Neural progenitor cell (in vitro differentiated cells): ENCODE measurements around the gene IL25. TPM values are rescaled to one million over a fixed set of nuclear protein-coding genes. Genes with fewer than 3 reads are reported as not detected.
A peak's percentile ranks its signal among the peaks of the same experiment; 100 is the strongest.

Source experiments
- DNase-seq: peaks from one replicate; pipeline ENCODE4 v3.0.0-alpha.2; 2016; ENCODE audit warnings: low spot score
- H2AFZ ChIP-seq: fragments of 200-600 bp; sonication (generic); replicated peaks from 2 replicates; pipeline ENCODE4 v1.6.1; 2016; ENCODE audit warnings: antibody characterized with exemption
- H3F3A ChIP-seq: fragments of 200-600 bp; sonication (generic); 2 replicates; pipeline ENCODE4 v1.6.1; 2016; ENCODE audit warnings: antibody characterized with exemption, low read depth
- H3K27ac ChIP-seq: fragments of 200-600 bp; sonication (generic); 2 replicates; pipeline ENCODE4 v1.5.1; 2016; ENCODE audit warnings: mild to moderate bottlenecking
- H3K27me3 ChIP-seq: fragments of 200-600 bp; sonication (generic); 2 replicates; pipeline ENCODE4 v1.6.1; 2016; ENCODE audit warnings: mild to moderate bottlenecking, moderate library complexity
- H3K36me3 ChIP-seq: fragments of 200-600 bp; sonication (generic); 2 replicates; pipeline ENCODE4 v1.5.1; 2016
- H3K4me1 ChIP-seq: fragments of 200-600 bp; sonication (generic); 2 replicates; pipeline ENCODE4 v1.6.1; 2016; ENCODE audit warnings: mixed run types
- H3K4me2 ChIP-seq: fragments of 200-600 bp; sonication (generic); 2 replicates; pipeline ENCODE4 v1.6.1; 2016
- H3K4me3 ChIP-seq: fragments of 200-600 bp; sonication (generic); 2 replicates; pipeline ENCODE4 v1.5.1; 2016
- H3K79me2 ChIP-seq: fragments of 200-600 bp; sonication (generic); 2 replicates; pipeline ENCODE4 v1.6.1; 2016; ENCODE audit warnings: low read depth
- H3K9ac ChIP-seq: fragments of 200-600 bp; sonication (generic); 2 replicates; pipeline ENCODE4 v1.6.1; 2016
- H3K9me3 ChIP-seq: fragments of 200-600 bp; sonication (generic); 2 replicates; pipeline ENCODE4 v1.5.1; 2016; ENCODE audit warnings: low read depth
- H4K20me1 ChIP-seq: fragments of 200-600 bp; sonication (generic); 2 replicates; pipeline ENCODE4 v1.6.1; 2016; ENCODE audit warnings: low read depth
- H3K27ac Mint-ChIP-seq: 3 replicates; pipeline ENCODE4 v1.8.0; 2021; ENCODE audit warnings: mixed read lengths
- H3K27me3 Mint-ChIP-seq: 2 replicates; pipeline ENCODE4 v1.8.0; 2022; ENCODE audit warnings: low read depth, mild to moderate bottlenecking, inconsistent platforms, moderate library complexity, mixed read lengths; ENCODE audit not compliant: insufficient read depth
- H3K36me3 Mint-ChIP-seq: 3 replicates; pipeline ENCODE4 v1.8.0; 2021; ENCODE audit warnings: mixed read lengths
- H3K4me1 Mint-ChIP-seq: 3 replicates; pipeline ENCODE4 v1.8.0; 2021; ENCODE audit warnings: mixed read lengths
- H3K4me3 Mint-ChIP-seq: 3 replicates; pipeline ENCODE4 v1.8.0; 2021; ENCODE audit warnings: mild to moderate bottlenecking, moderate library complexity, mixed read lengths
- H3K9me3 Mint-ChIP-seq: 3 replicates; pipeline ENCODE4 v1.8.0; 2020; ENCODE audit warnings: mixed read lengths
- EZH2 ChIP-seq: fragments of 200-600 bp; sonication (generic); IDR thresholded peaks from 2 replicates; pipeline ENCODE4 v1.6.1; 2017; ENCODE audit warnings: antibody characterized with exemption, mild to moderate bottlenecking, moderate library complexity
- EZH2phosphoT487 ChIP-seq: fragments of 200-600 bp; sonication (generic); IDR thresholded peaks from 2 replicates; pipeline ENCODE4 v1.6.1; 2017; ENCODE audit warnings: antibody characterized with exemption
- total RNA-seq: library from RNA; depleted of rRNA; stranded (reverse); fragments of >200 nt; gene quantifications from 2 replicates; pipeline ENCODE4 v1.2.3, GENCODE V29; 2015; ENCODE audit warnings: low replicate concordance
- TF ChIP-seq, protein P1 (sequence below): fragments of 200-600 bp; sonication (generic); IDR thresholded peaks from 2 replicates; pipeline ENCODE4 v1.5.1; 2017; ENCODE audit warnings: antibody characterized with exemption, mild to moderate bottlenecking

Gene IL25
- total RNA-seq, 1 donor from 2014 or later = not detected

DNA sequence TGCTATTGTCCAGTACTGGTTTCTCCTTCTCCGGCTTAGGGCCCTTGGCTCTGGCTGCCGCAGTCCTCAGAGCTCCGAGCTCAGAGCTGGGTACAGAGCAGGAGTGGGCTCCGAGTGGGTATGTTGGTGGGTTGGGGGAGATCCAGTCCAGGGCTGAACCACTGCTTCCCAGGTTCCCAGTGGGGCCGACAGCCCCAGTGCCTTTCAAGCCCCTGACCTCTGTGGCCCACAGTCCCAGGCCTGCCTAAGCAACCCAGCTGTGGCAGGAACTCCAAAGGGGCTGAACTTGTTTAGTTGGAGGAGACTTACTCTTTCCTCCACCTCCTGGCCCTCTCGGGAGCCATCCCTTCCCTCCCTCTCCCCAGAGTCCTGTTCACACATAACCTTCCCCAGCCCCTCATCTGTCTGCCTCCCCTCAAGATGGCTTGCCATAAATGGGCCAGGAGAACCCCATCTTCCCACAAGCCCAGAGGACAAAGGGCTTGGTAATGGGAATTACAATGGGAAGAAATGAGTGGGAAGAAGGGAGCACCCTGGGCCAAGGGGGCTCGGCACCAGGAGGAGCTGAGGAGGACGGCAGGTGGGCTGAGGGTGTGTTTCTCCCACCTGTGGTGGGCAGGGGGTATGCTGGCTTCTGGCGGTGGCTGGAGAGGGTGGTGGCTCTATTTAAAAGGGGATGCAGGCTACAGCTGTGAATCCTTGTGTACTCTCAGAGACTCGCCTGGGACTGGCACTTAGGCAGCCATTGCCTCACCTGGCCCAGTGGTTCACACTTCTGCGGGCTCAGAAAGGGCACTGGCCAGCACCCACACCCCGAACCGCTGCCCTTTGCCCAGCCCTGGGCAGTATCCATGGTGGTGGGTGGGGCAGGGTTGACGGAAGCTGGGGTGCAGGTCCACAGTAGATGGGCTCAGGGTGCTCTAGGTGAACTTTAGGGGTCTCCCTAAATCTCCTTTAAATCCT, 39.2 kb downstream of the IL25 start:
- H3K4me1 Mint-ChIP-seq = peaks cover 15% of the 10 kb centered on the region
- no peak overlapping the region for H3K9ac ChIP-seq
- no peak for DNase-seq

DNA sequence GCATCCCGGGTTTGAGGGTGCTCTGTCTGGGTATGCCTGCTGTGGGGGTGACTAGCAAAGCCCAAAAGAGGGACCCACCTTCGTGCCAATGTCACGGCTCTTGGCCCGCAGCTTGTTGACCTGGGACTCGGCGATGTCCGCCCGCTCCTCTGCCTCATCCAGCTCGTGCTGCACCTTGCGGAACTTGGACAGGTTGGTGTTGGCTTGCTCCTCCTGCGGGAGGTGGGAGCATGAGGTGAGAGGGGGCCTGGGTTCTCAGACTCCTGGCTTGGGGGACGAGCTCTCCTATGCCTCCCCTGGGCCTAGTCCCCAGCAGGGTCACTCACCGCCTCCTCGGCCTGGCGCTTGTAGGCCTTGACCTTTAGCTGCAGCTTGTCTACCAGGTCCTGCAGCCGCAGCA, 41.1 kb downstream of the IL25 start:
- Histone ChIP-seq H3K4me1 (no peaks in the 10 kb centered on the region), H3K27ac (no peak overlapping the region), H3K4me2 (no peak overlapping the region), H2AFZ (no peak overlapping the region), H3K9ac (no peak overlapping the region), H3K36me3 (no peaks in the 10 kb centered on the region), H3K9me3 (no peaks in the 10 kb centered on the region), H3K79me2 (no peaks in the 10 kb centered on the region), H3K4me3 (no peak overlapping the region), H3K27me3 (no peaks in the 10 kb centered on the region), H4K20me1 (no peaks in the 10 kb centered on the region), H3F3A (no peaks in the 10 kb centered on the region)
- peaks cover 6% of the 10 kb centered on the region for H3K27me3 Mint-ChIP-seq
- no peak overlapping the region for H3K27ac Mint-ChIP-seq
- H3K4me3 Mint-ChIP-seq = no peak overlapping the region
- no peaks in the 10 kb centered on the region for H3K9me3 Mint-ChIP-seq
- no peak for TF ChIP-seq EZH2
- TF ChIP-seq EZH2phosphoT487 = no peak
- TF ChIP-seq, protein P1, sequence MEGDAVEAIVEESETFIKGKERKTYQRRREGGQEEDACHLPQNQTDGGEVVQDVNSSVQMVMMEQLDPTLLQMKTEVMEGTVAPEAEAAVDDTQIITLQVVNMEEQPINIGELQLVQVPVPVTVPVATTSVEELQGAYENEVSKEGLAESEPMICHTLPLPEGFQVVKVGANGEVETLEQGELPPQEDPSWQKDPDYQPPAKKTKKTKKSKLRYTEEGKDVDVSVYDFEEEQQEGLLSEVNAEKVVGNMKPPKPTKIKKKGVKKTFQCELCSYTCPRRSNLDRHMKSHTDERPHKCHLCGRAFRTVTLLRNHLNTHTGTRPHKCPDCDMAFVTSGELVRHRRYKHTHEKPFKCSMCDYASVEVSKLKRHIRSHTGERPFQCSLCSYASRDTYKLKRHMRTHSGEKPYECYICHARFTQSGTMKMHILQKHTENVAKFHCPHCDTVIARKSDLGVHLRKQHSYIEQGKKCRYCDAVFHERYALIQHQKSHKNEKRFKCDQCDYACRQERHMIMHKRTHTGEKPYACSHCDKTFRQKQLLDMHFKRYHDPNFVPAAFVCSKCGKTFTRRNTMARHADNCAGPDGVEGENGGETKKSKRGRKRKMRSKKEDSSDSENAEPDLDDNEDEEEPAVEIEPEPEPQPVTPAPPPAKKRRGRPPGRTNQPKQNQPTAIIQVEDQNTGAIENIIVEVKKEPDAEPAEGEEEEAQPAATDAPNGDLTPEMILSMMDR = no peak
- no peaks in the 10 kb centered on the region for H3K36me3 Mint-ChIP-seq
- no peak for DNase-seq
- H3K4me1 Mint-ChIP-seq = peaks cover 18% of the 10 kb centered on the region

More for the DNA sequence above, 39.2 kb downstream of the IL25 start:
- no peak overlapping the region for H2AFZ ChIP-seq
- no peak overlapping the region for H3K4me3 Mint-ChIP-seq
- H3K9me3 Mint-ChIP-seq = no peaks in the 10 kb centered on the region
- no peaks in the 10 kb centered on the region for H3K79me2 ChIP-seq
- peak overlapping the region; percentile 62 for H3K27ac Mint-ChIP-seq
- no peaks in the 10 kb centered on the region for H4K20me1 ChIP-seq
- no peaks in the 10 kb centered on the region for H3K27me3 ChIP-seq
- peaks cover 8% of the 10 kb centered on the region for H3K27me3 Mint-ChIP-seq
- no peak overlapping the region for H3K27ac ChIP-seq
- H3K9me3 ChIP-seq = no peaks in the 10 kb centered on the region
- H3K36me3 ChIP-seq = no peaks in the 10 kb centered on the region
- no peak overlapping the region for H3K4me3 ChIP-seq
- H3K4me2 ChIP-seq = no peak overlapping the region
- H3K4me1 ChIP-seq = no peaks in the 10 kb centered on the region
- no peaks in the 10 kb centered on the region for H3K36me3 Mint-ChIP-seq
- H3F3A ChIP-seq = no peaks in the 10 kb centered on the region
- TF ChIP-seq EZH2phosphoT487 = no peak
- no peak for TF ChIP-seq EZH2
- TF ChIP-seq, protein P1 = no peak

DNA sequence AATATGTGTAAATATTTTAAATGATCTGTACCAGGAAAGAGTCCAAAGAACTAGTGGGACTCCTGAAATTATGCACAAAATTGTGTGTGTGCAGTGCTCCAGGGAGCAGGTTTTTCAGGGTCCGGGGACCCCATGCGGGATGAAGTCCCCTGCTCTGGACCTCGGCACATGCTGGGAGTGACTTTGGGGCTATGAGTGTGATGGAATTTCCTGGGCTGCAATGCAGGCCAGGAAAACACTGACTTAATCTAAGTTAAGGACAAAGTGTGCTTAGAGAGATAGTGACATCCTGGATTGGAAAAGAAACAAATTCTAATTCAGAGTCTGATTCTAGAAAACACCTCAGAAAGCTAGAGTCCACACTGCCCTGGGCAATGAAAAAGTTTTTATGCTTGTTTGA, 41.6 kb downstream of the IL25 start:
- Histone ChIP-seq H3K9me3 (no peaks in the 10 kb centered on the region), H3K27me3 (no peaks in the 10 kb centered on the region), H3K79me2 (no peaks in the 10 kb centered on the region), H3K9ac (no peak overlapping the region), H2AFZ (no peak overlapping the region), H3K36me3 (no peaks in the 10 kb centered on the region), H3K27ac (no peak overlapping the region), H3K4me1 (no peaks in the 10 kb centered on the region), H3K4me3 (no peak overlapping the region), H3F3A (no peaks in the 10 kb centered on the region), H3K4me2 (no peak overlapping the region), H4K20me1 (no peaks in the 10 kb centered on the region)
- H3K4me3 Mint-ChIP-seq = no peak overlapping the region
- peak overlapping the region; percentile 46 for H3K27ac Mint-ChIP-seq
- peaks cover 6% of the 10 kb centered on the region for H3K27me3 Mint-ChIP-seq
- H3K4me1 Mint-ChIP-seq = peaks cover 15% of the 10 kb centered on the region
- no peak for DNase-seq
- no peak for TF ChIP-seq EZH2
- no peak for TF ChIP-seq EZH2phosphoT487
- TF ChIP-seq, protein P1 = no peak
- H3K36me3 Mint-ChIP-seq = no peaks in the 10 kb centered on the region
- H3K9me3 Mint-ChIP-seq = no peaks in the 10 kb centered on the region
